ENCODE measurements around the gene DCAF15.

GRCh38 chr19:13995878-13996765, 43.8 kb downstream of the DCAF15 start:
- TF ChIP-seq CTCF (IDR thresholded peaks at IDR 0.05) (no peak), POLR2A (IDR thresholded peaks at IDR 0.05) (no peak)

Measured in uterus (tissue), 2 donors.